ENCODE results near the gene MAN2A1.

Gene MAN2A1

DNA sequence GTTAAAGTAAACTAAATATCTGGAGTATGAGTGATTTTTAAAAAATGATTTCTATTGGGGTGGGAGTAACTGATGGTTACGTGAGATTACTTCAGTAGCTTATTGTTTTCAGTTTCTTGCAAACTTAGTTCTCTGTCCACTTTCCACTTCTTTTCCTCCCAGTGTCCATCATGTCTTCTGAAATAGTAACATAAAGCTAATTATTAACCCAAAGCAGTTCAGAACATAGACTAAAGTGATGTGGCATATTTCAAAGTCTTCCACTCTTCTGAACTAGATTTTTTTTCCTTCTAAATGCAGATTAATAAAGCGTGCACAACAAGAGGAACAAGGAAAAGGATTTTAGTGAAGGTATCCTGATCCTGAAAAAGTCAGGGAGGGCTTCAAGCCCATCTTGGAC, 114.1 kb downstream of the MAN2A1 start:
- no peak overlapping the region for H3K4me3 ChIP-seq (ENCODE audit: low read depth, low read length)
- in situ Hi-C loops (cut with HindIII; ENCODE audit: low sequenced_read_pairs), result no loop called here
- DNase-seq (ENCODE audit: low read depth, low spot score), result no peak
- TF ChIP-seq, protein P1, sequence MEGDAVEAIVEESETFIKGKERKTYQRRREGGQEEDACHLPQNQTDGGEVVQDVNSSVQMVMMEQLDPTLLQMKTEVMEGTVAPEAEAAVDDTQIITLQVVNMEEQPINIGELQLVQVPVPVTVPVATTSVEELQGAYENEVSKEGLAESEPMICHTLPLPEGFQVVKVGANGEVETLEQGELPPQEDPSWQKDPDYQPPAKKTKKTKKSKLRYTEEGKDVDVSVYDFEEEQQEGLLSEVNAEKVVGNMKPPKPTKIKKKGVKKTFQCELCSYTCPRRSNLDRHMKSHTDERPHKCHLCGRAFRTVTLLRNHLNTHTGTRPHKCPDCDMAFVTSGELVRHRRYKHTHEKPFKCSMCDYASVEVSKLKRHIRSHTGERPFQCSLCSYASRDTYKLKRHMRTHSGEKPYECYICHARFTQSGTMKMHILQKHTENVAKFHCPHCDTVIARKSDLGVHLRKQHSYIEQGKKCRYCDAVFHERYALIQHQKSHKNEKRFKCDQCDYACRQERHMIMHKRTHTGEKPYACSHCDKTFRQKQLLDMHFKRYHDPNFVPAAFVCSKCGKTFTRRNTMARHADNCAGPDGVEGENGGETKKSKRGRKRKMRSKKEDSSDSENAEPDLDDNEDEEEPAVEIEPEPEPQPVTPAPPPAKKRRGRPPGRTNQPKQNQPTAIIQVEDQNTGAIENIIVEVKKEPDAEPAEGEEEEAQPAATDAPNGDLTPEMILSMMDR (IDR thresholded peaks at IDR 0.05; ENCODE audit: low read depth, low read length), result no peak

DNA sequence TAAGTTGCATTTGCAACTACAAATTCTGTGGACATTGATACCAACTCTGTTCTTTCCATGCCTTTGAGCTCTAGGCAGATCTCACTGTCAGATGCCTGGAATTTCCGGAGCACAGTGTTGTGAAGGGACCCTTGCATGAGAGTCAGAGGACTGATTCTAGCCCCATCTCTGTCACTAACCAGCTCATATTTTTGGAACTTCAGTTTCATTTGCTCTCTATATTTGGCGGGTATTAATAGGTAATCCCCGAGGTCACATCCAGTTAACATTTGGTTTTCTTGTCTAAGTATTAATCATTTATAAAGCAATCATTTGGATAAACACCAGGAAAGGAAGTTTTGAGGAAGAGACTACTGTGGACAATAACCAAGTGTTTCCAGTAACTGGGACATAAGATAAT, 115.7 kb downstream of the MAN2A1 start:
- in situ Hi-C loops (cut with HindIII; ENCODE audit: low sequenced_read_pairs), result no loop called here
- TF ChIP-seq, protein P1 (IDR thresholded peaks at IDR 0.05; ENCODE audit: low read depth, low read length), result no peak
- DNase-seq (ENCODE audit: low read depth, low spot score), result no peak
- no peak overlapping the region for H3K4me3 ChIP-seq (ENCODE audit: low read depth, low read length)

DNA sequence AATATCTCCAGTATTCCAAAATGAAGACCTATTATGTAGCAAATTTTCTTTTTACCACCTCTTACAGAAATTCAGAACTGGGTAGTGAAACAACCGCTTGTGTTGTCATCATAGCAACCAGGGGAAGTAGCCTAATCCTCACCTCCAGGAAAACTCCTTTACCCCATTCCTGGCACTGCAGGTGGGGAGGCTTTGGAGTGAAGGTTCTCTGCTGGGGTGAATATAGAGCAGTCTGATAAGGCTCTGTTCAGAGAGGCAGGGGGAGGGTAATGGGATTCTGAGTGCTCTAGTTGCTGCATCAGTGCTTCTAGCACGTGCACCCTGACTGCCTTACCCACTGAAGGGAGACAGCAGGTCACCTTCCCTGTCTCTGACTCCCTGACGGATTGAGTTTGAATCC, 116.2 kb downstream of the MAN2A1 start:
- DNase-seq (ENCODE audit: low read depth, low spot score), result no peak
- H3K4me3 ChIP-seq (ENCODE audit: low read depth, low read length), result no peak overlapping the region
- TF ChIP-seq, protein P1 (IDR thresholded peaks at IDR 0.05; ENCODE audit: low read depth, low read length), result no peak
- in situ Hi-C loops (cut with HindIII; ENCODE audit: low sequenced_read_pairs), result no loop called here

DNA sequence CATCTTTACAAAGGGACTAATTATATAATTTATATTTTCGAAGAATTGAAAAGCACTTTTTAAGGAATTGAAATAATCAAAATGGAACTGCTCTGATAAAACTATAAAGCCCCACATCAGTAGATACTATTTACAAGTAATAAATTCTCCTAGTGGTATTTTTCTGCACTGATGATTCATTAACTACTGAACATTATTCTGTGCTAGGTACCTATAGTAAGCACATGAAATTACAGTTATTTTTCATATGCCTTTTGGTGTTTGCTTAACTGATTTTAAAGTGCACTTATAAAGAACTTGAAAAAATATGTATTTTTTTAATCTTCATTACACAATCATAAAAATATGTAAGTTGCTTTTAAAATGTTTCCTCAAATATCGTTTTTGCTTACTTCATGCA, 123.0 kb downstream of the MAN2A1 start:
- H3K4me3 ChIP-seq (ENCODE audit: low read depth, low read length), result no peak overlapping the region
- in situ Hi-C loops (cut with HindIII; ENCODE audit: low sequenced_read_pairs), result no loop called here
- TF ChIP-seq, protein P1 (IDR thresholded peaks at IDR 0.05; ENCODE audit: low read depth, low read length), result no peak
- no peak for DNase-seq (ENCODE audit: low read depth, low spot score)

DNA sequence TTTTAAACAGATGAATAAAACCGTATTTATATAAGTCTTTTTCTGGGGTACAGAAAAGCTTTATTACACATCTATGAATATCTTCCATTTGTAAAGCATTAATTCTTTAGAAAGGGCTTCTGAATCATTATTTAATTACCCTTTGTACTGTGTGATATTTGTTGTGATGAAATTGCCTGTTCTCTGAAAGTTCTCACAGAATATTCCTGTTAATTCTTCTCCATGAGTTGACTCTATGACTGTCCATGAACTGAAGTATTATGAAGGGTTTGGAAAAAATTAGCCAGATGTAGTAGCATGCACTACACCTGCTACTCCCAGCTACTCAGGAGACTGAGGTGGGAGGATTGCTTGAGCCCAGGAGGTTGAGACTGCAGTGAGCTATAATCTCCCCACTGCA, 127.0 kb downstream of the MAN2A1 start:
- no peak overlapping the region for H3K4me3 ChIP-seq (ENCODE audit: low read depth, low read length)
- TF ChIP-seq, protein P1 (IDR thresholded peaks at IDR 0.05; ENCODE audit: low read depth, low read length), result no peak
- no peak for DNase-seq (ENCODE audit: low read depth, low spot score)
- in situ Hi-C loops (cut with HindIII; ENCODE audit: low sequenced_read_pairs), result no loop called here

DNA sequence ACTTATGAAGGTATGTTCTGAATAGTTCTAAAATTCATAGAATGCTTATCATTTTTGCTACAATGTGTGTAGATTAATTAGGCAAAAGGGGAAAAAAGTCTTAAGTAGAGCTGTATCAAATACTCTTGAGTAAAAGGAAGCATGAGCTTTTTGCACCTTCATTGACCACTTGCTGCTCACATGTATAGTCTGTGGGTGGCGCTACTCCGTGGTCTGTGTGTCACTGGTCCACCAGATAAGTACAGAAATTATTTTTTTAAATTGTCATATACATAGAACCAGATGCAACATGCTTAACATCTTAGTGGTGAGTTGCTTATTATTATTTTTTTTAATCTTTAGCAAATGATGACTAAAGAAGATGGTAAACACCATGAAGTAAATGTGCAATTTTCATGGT, 130.2 kb downstream of the MAN2A1 start:
- H3K4me3 ChIP-seq (ENCODE audit: low read depth, low read length), result no peak overlapping the region
- TF ChIP-seq, protein P1 (IDR thresholded peaks at IDR 0.05; ENCODE audit: low read depth, low read length), result no peak
- in situ Hi-C loops (cut with HindIII; ENCODE audit: low sequenced_read_pairs), result no loop called here
- DNase-seq (ENCODE audit: low read depth, low spot score), result no peak

DNA sequence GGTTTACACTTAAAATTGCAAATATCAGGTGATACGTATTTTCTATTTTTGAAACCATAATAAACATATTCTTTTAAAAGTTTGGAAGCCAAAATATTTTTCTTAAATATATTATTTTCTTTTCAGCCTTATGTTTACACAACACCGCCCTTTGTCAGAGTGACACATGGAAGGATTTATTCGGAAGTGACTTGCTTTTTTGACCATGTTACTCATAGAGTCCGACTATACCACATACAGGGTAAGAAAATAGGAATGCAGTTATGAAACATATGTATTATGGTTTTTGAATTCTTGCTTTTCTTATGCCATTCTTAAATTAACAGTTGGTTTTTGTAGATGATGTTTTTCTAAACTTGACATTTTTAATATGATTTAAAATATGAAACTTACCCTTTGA, 133.9 kb downstream of the MAN2A1 start:
- TF ChIP-seq, protein P1 (IDR thresholded peaks at IDR 0.05; ENCODE audit: low read depth, low read length), result no peak
- in situ Hi-C loops (cut with HindIII; ENCODE audit: low sequenced_read_pairs), result no loop called here
- no peak overlapping the region for H3K4me3 ChIP-seq (ENCODE audit: low read depth, low read length)
- no peak for DNase-seq (ENCODE audit: low read depth, low spot score)
